ENCODE results near the gene CAB39.

CAB39 gene

GRCh38 chr2:230788554-230789175, 76.0 kb downstream of the CAB39 start:
- no peak for DNase-seq

- DNase-seq, result no peak
Measured at GRCh38 chr2:230790981-230791380, 78.3 kb downstream of the CAB39 start.

DNA sequence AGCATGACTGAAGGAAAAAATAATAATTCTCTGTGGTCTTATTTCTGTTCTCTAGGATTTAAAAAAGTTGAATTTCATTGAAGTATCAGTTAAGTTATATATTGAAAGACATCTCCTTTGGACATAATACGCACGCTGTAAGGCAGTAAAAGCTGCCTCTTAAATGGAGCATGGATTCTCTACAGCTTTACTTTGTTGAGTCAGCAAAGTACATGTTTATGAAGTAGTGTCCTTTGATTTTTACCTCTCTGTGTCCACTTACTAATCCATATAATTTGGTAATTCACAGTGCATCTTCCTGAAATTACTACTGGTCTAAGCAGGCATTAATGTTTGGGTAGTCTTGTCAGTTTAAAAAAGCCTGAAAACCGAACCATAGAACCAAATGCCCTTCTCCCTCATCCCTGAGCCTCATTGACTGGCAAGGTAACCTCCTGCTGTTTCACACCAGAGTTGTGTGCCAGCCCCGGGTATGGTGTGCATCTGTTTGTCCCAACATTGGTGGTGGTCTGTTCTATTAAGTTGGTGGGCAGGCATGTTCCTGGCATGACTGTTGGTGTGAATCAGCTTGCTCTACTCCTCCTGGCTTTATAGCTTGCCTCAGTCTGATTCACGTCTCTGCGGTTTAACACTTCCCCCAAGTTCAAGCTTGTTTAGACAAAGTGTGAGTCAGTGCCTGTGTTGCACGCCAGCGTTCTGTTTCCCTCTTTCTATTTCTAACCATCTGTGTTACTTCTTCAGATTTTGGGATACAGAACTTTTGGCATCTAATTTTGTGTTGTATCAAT, 81.1 kb downstream of the CAB39 start:
- peak; percentile 55 for DNase-seq

DNA sequence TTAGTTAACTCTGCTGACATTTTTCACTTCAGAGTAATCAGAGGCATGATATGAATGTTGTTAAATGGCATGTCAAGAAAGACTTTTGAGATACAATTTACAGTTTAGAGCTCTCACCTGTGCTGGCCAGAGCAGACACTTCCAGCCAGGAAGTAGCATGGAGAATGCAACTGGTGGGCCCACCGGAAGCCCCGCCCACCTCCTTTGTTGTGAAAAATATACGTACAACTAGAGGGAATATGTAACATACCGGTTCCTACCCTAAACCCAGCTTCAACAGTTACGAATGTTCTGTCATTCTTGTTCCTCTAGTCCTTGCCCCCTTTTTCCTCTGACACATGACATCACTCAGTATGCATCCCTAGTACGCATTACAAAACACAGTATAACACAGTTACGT, 81.9 kb downstream of the CAB39 start:
- no peak for DNase-seq

DNA sequence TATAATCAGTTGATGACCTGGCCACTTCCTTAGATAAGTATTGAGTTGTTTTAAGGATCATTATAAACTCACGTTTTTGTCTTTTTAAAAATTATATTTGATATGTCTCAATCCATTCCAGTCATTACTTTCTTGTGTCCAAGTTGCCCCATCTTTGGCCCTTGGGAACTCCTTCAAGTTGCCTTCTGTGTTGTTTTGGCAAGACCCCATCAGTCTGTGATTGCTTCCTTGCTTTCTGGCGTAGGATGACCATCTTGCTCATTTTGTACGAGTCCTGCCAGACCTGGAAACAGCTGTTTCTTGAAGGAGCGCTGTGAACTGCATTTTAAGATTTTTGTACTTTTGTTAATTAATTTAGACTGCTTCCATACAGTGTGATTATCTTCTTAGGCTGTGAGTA, 83.2 kb downstream of the CAB39 start:
- no peak for DNase-seq

DNA sequence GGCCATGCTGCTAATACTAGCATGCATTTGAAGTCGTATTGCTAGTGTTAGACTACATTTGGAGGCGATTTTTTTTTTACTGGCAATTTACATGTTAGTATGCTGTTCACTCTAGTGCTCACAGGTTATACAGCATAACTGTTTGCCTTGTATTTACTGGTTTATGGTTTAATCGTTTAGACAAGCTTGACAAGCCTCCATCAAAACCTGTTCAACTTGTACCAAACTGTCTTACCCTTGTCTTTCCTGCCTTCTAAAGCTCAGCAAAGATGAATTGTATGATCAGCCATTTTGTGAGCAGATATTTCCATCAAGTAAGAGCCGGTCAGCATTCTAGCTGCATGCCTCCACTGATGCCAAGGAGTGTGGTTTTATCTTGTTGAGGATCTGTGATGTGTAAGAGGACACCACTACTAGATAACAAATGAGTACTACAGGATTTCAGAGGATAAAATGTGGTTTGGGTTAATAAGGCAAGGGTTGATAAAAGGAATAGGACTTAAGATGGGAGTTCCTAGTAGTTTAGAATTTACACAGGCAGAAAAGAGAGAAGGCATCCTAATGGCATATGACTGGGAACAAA, 83.7 kb downstream of the CAB39 start:
- DNase-seq, result no peak

DNA sequence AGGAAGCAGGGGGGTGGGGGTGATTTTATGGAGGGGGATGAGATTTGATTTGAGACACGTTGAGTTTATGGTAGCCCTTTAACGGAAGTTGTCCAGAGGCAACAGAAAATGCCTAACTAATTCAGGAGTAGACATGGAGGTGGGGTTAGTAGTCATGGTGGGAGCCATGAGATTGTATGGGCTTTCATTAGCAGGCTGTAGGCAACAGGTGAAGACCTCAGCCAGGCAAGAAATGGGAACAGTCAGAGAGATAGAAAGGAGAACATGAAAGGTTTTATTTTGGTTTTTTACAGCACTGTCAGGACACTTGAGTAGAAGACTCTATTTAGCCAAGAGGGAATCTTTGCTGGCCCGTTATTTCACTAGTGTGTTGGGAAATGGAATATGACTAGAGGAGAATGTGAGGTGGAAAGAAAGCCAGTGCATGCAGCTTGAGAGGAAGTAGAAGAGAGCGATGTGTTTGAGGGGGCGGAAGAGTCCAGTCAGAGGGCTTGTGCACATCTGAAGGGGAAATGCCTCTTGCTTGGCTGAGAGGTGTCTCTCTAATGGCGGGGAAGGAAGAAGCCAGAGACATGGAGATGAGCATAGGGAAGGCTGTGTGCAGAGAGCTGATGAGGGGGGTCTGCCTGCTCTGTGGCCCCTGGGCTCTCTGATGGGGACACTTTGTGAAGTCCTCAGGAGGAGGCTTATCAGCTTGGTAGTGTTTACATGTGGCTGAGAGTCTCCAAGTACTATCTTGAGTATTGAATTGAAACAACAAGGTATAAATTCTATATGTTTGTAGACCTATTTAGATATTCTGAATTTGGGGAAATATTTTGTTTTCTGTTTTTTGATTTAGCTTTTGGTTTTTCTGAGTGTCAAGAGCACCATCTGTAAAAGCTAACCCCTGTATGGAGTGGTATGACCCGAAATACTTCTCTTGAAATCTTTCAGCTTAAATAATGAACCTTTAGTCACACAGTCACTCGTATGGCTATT, 85.2 kb downstream of the CAB39 start:
- DNase-seq, result no peak

- no peak for DNase-seq
Measured at GRCh38 chr2:230798769-230799399, 86.2 kb downstream of the CAB39 start.

GRCh38 chr2:230805353-230806017, 92.8 kb downstream of the CAB39 start:
- DNase-seq, result no peak

- DNase-seq, result no peak
Measured at GRCh38 chr2:230807729-230808128, 95.1 kb downstream of the CAB39 start.

DNA sequence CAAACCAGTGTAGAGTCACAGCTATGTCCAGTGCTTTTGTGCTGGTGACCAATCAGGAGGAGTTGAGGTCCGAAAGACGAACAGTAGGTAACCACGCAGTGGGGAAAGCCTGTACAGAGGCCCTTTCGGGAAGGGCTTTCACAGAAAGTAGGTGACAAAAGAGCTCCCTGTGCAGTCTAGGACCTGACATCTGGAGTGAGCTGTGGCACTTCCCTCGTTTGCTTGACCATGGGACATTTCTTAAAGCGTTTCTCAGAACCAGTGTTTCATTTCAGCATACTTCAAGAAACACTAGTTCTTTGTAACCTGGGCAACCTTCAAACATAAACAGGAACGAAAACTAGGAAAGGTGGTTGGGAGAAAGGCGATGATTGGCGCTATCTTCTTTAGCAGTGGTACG, 96.4 kb downstream of the CAB39 start:
- no peak for DNase-seq

DNA sequence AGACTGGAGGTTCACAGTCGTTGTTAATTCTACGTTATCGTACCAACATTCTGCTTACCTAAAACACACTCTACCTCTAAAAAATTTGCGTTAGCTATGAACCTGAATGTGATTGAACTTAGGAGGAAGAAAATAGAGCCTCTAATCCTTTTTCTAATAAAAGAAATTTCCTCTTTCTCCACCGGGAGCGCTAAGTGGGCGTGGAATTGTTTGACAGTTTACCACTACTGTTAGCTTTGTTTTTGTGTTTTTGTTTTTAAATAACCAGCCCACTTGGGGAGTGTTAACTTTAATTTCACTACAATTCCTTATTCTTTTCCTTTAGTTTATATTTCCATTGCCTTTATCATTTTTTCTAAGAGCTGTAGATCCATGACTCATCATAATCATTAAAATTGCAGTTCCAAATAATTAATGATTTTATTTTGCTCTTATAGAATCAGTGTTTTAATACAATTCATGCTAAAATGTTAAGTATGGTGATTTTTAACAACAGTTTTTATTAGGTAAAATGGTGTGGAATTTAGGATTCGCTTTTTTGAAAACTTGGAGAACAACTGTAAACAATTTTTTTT, 97.1 kb downstream of the CAB39 start:
- DNase-seq, result no peak

GRCh38 chr2:230811508-230811907, 98.9 kb downstream of the CAB39 start:
- no peak for DNase-seq

DNA sequence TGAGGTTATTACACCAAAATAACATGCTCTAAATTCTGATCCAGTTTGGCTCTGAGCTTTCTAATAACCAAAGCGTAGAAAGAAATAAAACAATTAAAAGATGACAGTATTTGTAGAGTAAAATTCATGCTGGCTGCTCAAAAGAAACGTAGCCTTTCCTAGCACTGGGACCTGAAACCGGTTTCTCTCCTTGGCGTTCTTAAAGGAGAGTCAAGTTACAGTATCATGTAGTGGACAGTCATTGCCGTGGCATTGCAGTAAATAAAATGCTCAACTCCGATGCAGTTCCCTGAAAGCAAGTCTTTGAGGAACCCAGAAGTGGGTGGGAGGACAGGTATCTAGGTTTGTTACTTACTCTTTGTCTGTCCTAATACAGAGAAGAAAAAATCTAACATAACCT, 99.4 kb downstream of the CAB39 start:
- DNase-seq, result no peak

DNA sequence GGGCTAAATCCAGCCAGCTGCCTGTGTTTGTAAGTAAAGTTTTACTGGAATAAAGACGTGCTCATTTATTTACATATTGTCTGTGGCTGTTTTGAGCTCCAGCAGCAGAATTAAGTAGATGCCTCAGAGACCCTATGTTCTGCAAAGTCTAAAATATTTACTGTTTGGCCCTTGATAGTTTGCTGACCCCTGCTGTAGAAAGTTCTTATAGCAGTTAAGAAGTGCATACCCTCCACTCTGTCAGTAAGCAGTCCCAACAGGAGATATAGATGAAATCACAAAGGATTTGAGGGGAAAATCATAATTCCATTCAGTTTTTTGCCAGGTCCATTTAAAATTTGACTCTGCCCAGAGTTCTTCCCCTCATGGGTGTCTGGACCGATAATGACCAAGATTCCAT, 102.0 kb downstream of the CAB39 start:
- no peak for DNase-seq

DNA sequence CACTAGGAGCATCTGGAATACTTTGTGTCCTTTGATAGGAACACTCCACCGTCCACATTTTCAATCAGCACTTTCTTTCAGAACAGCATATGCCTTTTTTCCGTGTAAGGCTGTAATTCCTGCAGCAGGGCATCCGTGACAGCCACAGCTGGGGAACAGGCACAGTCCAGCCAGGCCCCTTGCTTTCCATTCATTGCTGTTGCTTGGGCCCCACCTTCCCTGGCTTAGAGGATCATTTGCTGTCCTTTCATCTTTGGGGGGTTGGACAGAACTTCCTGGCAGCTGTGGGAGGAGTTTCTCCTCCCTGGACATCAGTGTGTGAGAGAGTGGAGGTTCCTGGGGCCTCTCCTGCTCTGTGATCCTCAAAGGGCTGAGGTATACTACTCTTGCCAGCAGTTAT, 102.4 kb downstream of the CAB39 start:
- no peak for DNase-seq

- DNase-seq, result no peak
Measured at GRCh38 chr2:230816735-230817134, 104.1 kb downstream of the CAB39 start.

- DNase-seq, result no peak
Measured at GRCh38 chr2:230819433-230819832, 106.8 kb downstream of the CAB39 start.

GRCh38 chr2:230821261-230821990, 108.8 kb downstream of the CAB39 start:
- DNase-seq, result no peak

DNA sequence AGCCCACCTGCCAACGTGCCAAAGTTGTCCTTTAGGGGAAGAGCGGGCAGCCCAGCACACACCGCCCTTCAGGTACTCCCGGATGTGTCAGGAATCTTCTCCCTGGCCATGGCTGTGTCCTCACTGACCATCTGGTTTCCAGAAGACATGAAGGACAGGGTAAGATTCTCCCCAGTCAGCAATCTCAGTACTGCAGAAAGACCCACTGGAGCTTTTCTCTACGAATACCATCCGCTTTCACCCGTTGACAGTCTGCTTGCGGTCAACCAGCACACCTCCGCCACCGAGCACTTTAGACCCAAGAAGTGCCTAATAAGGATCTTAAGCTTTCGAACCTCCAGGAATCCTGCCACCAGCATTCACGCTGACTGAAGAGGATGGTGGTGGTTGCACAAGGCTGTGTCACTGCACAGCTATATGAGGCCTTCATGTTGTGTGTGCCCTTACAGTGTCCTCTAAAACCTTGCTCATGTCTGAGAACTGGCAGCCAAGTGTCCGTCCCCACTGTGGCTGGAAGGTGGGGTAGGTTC, 109.4 kb downstream of the CAB39 start:
- DNase-seq, result no peak
